Measurements from ENCODE around the gene SYCN. TPM values are rescaled to one million over a fixed set of nuclear protein-coding genes. Genes with fewer than 3 reads are reported as not detected.

The SYCN gene
- total RNA-seq, 4 donors from 2014 or later = not detected

GRCh38 chr19:39174558-39175544, 29.2 kb downstream of the SYCN start:
- Histone ChIP-seq H3K27ac (no peak overlapping the region), H3K4me3 (no peak overlapping the region), H3K4me1 (peaks cover 0 to 9% (median 0%) of the 10 kb centered on the region in 3 donors), H3K9me3 (no peaks in the 10 kb centered on the region), H3K27me3 (no peaks in the 10 kb centered on the region), H3K36me3 (peaks cover 0 to 100% of the 10 kb centered on the region in 2 donors)
- TF ChIP-seq POLR2A (IDR thresholded peaks at IDR 0.05) = no peak
- TF ChIP-seq POLR2AphosphoS5 (IDR thresholded peaks at IDR 0.05) = no peak
- TF ChIP-seq EP300 (IDR thresholded peaks at IDR 0.05) = no peak
- TF ChIP-seq CTCF (IDR thresholded peaks at IDR 0.05) = no peak
- WGBS, 2 donors (ENCODE audit: low coverage in 1 of 2) = 90% methylated on average over 2 of the region's 43 CpGs; no CpG with 5 or more reads in 1 of the 2 donors
- ATAC-seq = no peak

GRCh38 chr19:39174142-39174541, 29.9 kb downstream of the SYCN start:
- H3K27me3 ChIP-seq = no peaks in the 10 kb centered on the region
- H3K9me3 ChIP-seq = no peaks in the 10 kb centered on the region
- TF ChIP-seq CTCF (IDR thresholded peaks at IDR 0.05) = no peak
- no peak for TF ChIP-seq POLR2AphosphoS5 (IDR thresholded peaks at IDR 0.05)
- no peak for TF ChIP-seq EP300 (IDR thresholded peaks at IDR 0.05)
- TF ChIP-seq POLR2A (IDR thresholded peaks at IDR 0.05) = no peak
- no peak for ATAC-seq
- no peak overlapping the region for H3K27ac ChIP-seq
- H3K4me1 ChIP-seq = peaks cover 0 to 13% (median 0%) of the 10 kb centered on the region in 3 donors
- no peak overlapping the region for H3K4me3 ChIP-seq
- 74 to 86% methylated on average over 5 to 7 of the region's 16 CpGs for WGBS, 2 donors (ENCODE audit: low coverage in 1 of 2)
- peaks cover 0 to 100% of the 10 kb centered on the region in 2 donors for H3K36me3 ChIP-seq

- WGBS, 2 donors (ENCODE audit: low coverage in 1 of 2) = 100% methylated on average over 5 of the region's 25 CpGs; no CpG with 5 or more reads in 1 of the 2 donors
- peaks cover 0 to 99% of the 10 kb centered on the region in 2 donors for H3K36me3 ChIP-seq
- no peaks in the 10 kb centered on the region for H3K27me3 ChIP-seq
- H3K4me1 ChIP-seq = peaks cover 0 to 13% (median 0%) of the 10 kb centered on the region in 3 donors
- H3K4me3 ChIP-seq = no peak overlapping the region
- no peak overlapping the region for H3K27ac ChIP-seq
- no peaks in the 10 kb centered on the region for H3K9me3 ChIP-seq
- TF ChIP-seq EP300 (IDR thresholded peaks at IDR 0.05) = no peak
- TF ChIP-seq CTCF (IDR thresholded peaks at IDR 0.05) = no peak
- ATAC-seq = no peak
These were observed 30.5 kb downstream of the SYCN start for GRCh38 chr19:39173502-39173991.

- Histone ChIP-seq H3K27me3 (no peaks in the 10 kb centered on the region), H3K27ac (no peak overlapping the region), H3K4me3 (no peak overlapping the region), H3K36me3 (peaks cover 0 to 97% of the 10 kb centered on the region in 2 donors), H3K9me3 (no peaks in the 10 kb centered on the region), H3K4me1 (peaks cover 0 to 13% (median 0%) of the 10 kb centered on the region in 3 donors)
- ATAC-seq = no peak
- TF ChIP-seq EP300 (IDR thresholded peaks at IDR 0.05) (no peak), POLR2A (IDR thresholded peaks at IDR 0.05) (no peak), POLR2AphosphoS5 (IDR thresholded peaks at IDR 0.05) (no peak), CTCF (IDR thresholded peaks at IDR 0.05) (no peak)
- WGBS, 2 donors (ENCODE audit: low coverage in 1 of 2) = 53% methylated on average over 4 of the region's 45 CpGs; no CpG with 5 or more reads in 1 of the 2 donors
These were observed 31.2 kb downstream of the SYCN start for GRCh38 chr19:39172700-39173501.
